Measurements from ENCODE around the gene BSN. TPM values are rescaled to one million over a fixed set of nuclear protein-coding genes. Genes with fewer than 3 reads are reported as not detected.
A peak's percentile ranks its signal among the peaks of the same experiment; 100 is the strongest.

The BSN gene
- total RNA-seq, 2 donors from 2014 or later, result 0.82 to 11.6 TPM

DNA sequence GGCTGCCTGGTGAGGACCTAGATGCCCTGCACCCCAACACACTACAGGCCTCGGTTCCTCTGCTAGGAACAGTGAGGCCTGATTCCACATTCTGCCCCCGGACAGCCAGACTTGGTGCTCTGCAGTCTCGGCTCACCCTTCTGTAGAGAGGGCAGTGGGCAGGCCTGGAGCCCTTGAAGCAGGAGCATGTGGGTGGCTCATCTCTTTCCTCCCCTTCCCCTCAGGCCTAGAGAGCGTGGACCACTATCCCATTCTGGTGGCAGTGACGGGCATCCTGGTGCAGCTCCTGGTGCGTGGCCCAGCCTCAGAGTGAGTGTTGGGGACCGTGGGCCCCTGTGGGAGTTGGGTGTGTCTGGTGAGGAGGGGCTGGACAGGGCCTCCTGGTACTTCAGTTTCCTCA lies 161.9 kb downstream of the BSN start:
- H3K36me3 ChIP-seq, result no peaks in the 10 kb centered on the region

DNA sequence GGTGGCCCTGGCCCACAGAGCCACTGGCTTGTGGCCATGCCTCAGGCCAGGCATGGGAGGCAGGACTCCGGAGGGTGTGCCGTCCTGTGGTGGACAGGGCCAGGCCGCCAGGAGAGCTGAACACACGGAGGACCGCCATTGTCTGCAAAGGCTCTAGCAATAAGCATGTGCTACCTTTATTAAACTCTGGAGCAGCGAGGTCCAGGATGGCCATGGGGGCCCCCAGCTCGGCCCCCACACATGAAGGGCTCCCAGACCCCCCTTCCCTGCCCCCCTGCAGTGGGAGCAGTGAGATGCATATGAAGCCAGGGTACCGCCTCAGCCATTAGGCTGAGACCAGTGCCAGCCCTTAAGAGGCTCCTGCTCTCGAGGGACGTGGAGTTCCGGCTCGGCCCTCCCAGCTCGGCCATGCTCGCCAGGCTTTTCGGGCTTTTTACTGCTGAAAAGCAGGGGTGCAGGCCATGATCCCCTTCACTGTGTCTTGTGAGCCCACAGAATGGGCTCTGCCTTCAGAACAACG lies 162.5 kb downstream of the BSN start:
- Histone ChIP-seq H3K4me3 (no peak overlapping the region), H3K36me3 (peaks cover 0 to under 1% of the 10 kb centered on the region in 2 donors), H3K27me3 (replicated peaks; ENCODE audit: insufficient read depth) (no peaks in the 10 kb centered on the region), H3K4me1 (replicated peaks) (peaks cover 6% of the 10 kb centered on the region), H3K9me3 (no peaks in the 10 kb centered on the region), H3K27ac (no peak overlapping the region)
- 96% methylated on average over 15 of the region's 16 CpGs for WGBS
- TF ChIP-seq POLR2A (IDR thresholded peaks at IDR 0.05) (no peak), POLR2AphosphoS5 (IDR thresholded peaks at IDR 0.05) (no peak)
- TF ChIP-seq, protein P1, sequence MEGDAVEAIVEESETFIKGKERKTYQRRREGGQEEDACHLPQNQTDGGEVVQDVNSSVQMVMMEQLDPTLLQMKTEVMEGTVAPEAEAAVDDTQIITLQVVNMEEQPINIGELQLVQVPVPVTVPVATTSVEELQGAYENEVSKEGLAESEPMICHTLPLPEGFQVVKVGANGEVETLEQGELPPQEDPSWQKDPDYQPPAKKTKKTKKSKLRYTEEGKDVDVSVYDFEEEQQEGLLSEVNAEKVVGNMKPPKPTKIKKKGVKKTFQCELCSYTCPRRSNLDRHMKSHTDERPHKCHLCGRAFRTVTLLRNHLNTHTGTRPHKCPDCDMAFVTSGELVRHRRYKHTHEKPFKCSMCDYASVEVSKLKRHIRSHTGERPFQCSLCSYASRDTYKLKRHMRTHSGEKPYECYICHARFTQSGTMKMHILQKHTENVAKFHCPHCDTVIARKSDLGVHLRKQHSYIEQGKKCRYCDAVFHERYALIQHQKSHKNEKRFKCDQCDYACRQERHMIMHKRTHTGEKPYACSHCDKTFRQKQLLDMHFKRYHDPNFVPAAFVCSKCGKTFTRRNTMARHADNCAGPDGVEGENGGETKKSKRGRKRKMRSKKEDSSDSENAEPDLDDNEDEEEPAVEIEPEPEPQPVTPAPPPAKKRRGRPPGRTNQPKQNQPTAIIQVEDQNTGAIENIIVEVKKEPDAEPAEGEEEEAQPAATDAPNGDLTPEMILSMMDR (IDR thresholded peaks at IDR 0.05), result no peak
- no peak for DNase-seq (ENCODE audit: low spot score)
- intact Hi-C loops (cut with DNase I), result no loop called here

More for the DNA sequence above, 161.9 kb downstream of the BSN start:
- TF ChIP-seq, protein P1 (IDR thresholded peaks at IDR 0.05), result no peak
- no peak for TF ChIP-seq POLR2AphosphoS5 (IDR thresholded peaks at IDR 0.05)
- TF ChIP-seq POLR2A (IDR thresholded peaks at IDR 0.05), result no peak
- no peaks in the 10 kb centered on the region for H3K9me3 ChIP-seq
- H3K27me3 ChIP-seq (replicated peaks; ENCODE audit: insufficient read depth), result no peaks in the 10 kb centered on the region
- WGBS, result 94% methylated on average over 7 of the region's 7 CpGs
- no peak for DNase-seq (ENCODE audit: low spot score)
- intact Hi-C loops (cut with DNase I), result no loop called here
- H3K4me1 ChIP-seq (replicated peaks), result peaks cover 6% of the 10 kb centered on the region
- H3K27ac ChIP-seq, result no peak overlapping the region
- no peak overlapping the region for H3K4me3 ChIP-seq

DNA sequence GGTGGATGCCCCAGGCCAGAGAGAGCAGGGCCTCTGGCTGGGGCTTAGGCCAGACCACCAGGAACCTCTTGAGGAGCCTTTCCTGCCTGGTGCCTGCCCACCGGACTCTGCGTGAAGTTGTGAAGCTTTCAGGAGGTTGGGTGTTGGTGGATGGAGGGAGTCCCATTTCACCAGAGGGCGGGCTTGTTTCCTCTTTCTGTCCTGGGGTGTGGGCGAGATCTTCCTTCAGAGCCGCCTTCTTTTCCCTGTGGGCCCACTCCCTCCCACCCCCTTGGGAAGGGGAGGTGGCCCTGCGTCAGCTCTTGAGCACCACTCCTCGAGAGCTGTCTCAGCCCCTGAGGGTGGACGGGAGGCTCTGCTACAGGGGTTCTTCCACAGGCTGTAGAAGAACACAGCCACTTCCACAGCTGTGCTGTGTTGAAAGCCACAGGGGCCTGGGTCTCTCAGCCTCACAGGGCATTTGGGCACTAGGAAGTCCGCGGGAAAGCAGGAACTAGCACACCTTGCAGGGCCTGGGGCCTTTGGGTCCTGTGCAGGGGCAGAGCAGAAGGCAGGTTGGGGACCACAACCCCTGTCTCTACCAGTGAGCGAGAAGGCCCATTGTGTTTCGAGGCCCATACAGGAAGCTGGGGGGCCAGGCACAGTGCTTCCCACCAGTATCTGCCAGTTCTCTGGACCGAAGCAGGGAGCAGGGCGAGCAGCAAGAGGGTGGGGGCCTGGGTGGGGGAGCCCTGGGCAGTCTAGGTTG lies 163.1 kb downstream of the BSN start:
- Histone ChIP-seq H3K9me3 (no peaks in the 10 kb centered on the region), H3K36me3 (peaks cover 0 to 5% of the 10 kb centered on the region in 2 donors), H3K4me1 (replicated peaks) (peaks cover 10% of the 10 kb centered on the region), H3K27ac (no peak overlapping the region), H3K27me3 (replicated peaks; ENCODE audit: insufficient read depth) (no peaks in the 10 kb centered on the region), H3K4me3 (no peak overlapping the region)
- DNase-seq (ENCODE audit: low spot score), result no peak
- TF ChIP-seq POLR2AphosphoS5 (IDR thresholded peaks at IDR 0.05) (no peak), POLR2A (IDR thresholded peaks at IDR 0.05) (no peak)
- TF ChIP-seq, protein P1 (IDR thresholded peaks at IDR 0.05), result no peak
- whole genome bisulfite sequencing, result 92% methylated on average over 14 of the region's 14 CpGs
- intact Hi-C loops (cut with DNase I), result no loop called here

DNA sequence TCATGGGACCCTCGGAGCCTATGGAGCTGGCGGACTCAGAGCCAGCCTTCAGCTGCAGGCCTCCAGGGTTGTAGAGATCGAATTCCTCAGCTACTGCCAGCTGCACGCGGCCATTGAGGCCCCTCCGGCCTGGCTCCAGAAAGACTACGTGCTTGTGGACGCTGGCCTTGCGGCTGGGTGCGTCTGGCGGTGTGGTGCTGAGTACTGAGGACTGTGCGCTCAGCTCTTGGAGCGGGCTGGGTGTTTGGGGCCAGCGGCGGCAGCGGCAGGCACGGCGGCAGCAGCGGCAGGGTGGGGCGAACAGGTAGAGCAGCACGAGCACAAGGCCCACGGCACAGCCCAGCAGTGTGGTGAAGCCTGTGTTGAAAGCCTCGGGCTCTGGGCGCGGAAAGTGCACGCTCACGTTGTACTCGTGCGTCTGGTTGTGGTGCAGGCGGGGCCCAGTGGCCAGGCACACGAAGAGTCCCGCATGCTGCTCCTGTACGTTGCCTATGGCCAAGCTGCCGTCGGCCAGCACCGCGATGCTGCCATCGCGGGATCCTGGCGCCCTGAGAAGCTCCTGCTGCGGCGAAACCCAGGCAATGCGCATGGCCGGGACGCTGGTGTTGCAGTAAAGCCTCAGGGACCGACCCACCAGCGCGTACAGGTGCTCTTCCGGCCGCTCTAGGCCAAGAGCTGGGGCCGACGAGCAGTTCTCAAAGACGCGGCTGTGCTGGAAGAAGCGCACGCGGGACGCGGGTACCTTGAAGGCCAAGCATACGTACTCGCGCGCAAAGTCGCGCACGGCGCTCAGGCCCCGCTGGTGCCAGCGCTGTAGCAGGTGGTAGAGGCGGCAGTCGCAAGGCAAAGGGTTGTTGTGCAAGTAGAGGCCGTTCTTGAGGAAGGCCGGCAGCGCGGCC lies 163.9 kb downstream of the BSN start:
- H3K27me3 ChIP-seq (replicated peaks; ENCODE audit: insufficient read depth), result no peaks in the 10 kb centered on the region
- H3K27ac ChIP-seq, result no peak overlapping the region
- intact Hi-C loops (cut with DNase I), result no loop called here
- TF ChIP-seq POLR2A (IDR thresholded peaks at IDR 0.05) (no peak), POLR2AphosphoS5 (IDR thresholded peaks at IDR 0.05) (no peak)
- H3K4me1 ChIP-seq (replicated peaks), result peaks cover 13% of the 10 kb centered on the region
- 56% methylated on average over 75 of the region's 75 CpGs for WGBS
- no peak for DNase-seq (ENCODE audit: low spot score)
- no peak overlapping the region for H3K4me3 ChIP-seq
- no peaks in the 10 kb centered on the region for H3K9me3 ChIP-seq
- H3K36me3 ChIP-seq, result peaks cover 0 to 5% of the 10 kb centered on the region in 2 donors

DNA sequence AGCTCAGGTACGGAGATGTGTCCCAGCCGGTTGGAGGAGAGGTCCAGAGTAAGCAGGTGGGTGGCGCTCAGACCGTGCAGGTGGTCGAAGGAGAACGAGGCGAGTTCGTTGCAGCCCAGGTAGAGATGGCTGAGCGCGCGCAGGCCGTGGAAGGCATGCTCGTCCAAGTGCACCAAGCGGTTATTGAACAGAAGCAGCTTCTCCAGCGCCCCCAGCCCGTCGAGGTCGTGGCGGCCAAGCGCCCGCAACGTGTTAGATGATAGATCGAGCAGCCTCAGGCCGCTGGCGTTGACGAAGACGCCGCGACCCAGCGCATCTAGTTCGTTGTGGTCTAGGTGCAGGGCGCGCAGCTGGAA lies 164.6 kb downstream of the BSN start:
- peak overlapping the region; percentile 26 to 45 for H3K4me3 ChIP-seq
- no peak overlapping the region for H3K27ac ChIP-seq
- no peak for DNase-seq (ENCODE audit: low spot score)
- H3K9me3 ChIP-seq, result no peaks in the 10 kb centered on the region
- intact Hi-C loops (cut with DNase I), result no loop called here
- H3K4me1 ChIP-seq (replicated peaks), result peaks cover 13% of the 10 kb centered on the region
- no peaks in the 10 kb centered on the region for H3K27me3 ChIP-seq (replicated peaks; ENCODE audit: insufficient read depth)
- 13% methylated on average over 33 of the region's 33 CpGs for WGBS
- TF ChIP-seq, protein P1 (IDR thresholded peaks at IDR 0.05), result no peak
- TF ChIP-seq POLR2AphosphoS5 (IDR thresholded peaks at IDR 0.05) (no peak), POLR2A (IDR thresholded peaks at IDR 0.05) (no peak)
- H3K36me3 ChIP-seq, result peaks cover 0 to 5% of the 10 kb centered on the region in 2 donors
